SKM-1 treated with dmso at 0.1 percent for 144 hours (cell line): ENCODE data around the gene INPP5D.

Experiments
- DNase-seq: peaks from one replicate; lab custom pipeline; 2025; ENCODE audit not compliant: unreplicated experiment; lab: John Stamatoyannopoulos, UW

INPP5D gene

GRCh38 chr2:233032551-233033320 is 27.4 kb upstream of the INPP5D start, which contains the start of gene NEU2:
NEU2 (plus strand) TSS chr2:233032672; CDS start chr2:233032672, 0 bp downstream.
- no peak for DNase-seq

DNA sequence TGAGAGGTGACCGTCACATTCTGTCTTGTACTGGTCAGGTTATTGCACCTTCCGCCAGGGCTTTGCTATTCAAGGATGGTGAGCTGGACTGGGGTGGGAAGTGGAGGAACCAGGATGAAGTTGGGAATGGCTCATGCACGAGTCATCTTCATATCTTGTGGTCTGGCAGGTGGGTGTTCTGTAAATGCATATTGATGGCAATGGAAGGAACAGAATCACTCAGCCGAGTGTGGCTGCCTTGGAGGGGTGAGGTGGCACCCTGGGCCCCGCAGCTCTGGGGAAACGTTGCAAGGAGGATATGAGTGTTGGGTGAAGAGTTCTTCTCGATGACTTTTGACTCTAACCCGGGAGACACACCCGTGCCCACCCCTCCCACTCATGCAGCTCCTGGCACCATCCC is 26.5 kb upstream of the INPP5D start:
- no peak for DNase-seq

- DNase-seq, result no peak
Observed at GRCh38 chr2:233034091-233034882, 25.9 kb upstream of the INPP5D start.

GRCh38 chr2:233035426-233036161 is 24.5 kb upstream of the INPP5D start:
- DNase-seq, result no peak

GRCh38 chr2:233036162-233036838 is 23.8 kb upstream of the INPP5D start:
- DNase-seq, result no peak

DNA sequence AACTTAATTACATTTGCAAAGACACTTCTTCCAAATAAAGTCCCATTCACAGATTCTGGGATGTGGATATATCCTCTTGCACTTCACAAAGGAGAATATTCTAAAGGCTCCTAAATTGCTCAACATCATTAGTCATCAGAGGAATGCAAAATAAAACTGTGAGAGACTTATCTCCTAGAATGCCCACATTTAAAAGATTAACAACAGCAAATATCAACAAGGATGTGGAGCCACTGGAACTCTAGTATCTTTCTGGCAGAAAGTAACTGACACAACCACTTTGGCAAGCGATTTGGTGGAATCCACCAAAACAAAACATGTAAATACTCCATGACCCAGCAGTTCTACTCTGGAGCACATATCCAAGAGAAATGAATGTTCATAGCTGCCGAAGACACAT is 23.1 kb upstream of the INPP5D start:
- no peak for DNase-seq

DNA sequence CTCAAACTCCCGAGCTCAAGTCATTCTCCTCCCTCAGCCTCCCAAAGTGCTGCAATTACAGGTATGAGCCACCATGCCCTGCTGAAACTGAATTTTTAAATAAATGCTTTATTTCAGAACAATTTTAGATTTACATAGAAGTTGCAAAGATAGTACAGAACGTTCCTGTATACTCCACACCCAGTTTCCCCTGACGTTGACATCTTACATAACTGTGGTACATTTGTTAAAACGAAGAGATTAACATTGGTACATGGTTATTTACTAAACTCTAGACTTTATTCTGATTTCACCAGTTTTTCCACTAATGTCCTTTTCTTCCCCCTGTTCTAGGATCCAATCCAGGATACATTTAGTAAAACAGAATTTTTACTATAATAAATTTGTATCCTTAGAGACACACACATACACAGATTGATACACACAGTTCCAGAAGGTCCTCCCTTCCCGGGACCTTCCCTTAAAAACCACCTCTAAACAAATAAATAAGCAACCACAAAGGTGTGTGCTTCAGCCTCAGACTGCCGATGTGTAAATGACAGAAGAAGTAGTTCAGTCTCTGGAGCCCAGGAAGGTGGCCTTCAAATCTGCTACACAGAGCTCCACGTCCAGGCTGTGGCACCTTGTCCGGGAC is 20.8 kb upstream of the INPP5D start:
- DNase-seq, result no peak

- no peak for DNase-seq
Observed at GRCh38 chr2:233039846-233040530, 20.2 kb upstream of the INPP5D start.

GRCh38 chr2:233040571-233040970 is 19.6 kb upstream of the INPP5D start:
- DNase-seq, result no peak

DNA sequence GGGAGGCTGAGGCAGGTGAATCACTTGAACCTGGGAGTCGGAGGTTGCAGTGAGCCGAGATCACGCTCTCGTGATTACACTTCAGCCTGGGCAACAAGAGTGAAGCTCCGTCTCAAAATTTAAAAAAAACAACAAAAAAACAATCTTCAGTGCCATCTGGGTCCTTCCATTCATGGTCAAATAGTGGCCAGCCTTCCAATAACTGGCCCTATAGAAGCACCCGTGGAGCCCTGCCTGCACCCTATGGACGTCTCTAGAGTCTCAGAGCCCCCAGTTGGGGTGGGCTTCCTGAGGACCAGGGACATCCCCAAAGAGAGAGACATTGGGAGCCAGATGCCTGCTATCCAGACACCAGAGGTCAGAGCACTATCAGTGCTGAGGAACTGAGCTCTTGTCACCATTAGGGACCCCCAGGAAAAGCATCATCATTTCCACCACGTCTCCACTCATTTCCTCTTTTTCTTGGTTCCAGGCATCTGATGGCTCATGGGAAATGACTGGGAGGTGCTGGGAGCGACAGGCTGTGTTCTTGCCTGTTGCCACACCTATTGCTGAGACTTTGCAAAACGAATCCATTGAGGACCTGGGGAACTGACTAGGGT is 18.3 kb upstream of the INPP5D start:
- no peak for DNase-seq

GRCh38 chr2:233042549-233042948 is 17.6 kb upstream of the INPP5D start:
- no peak for DNase-seq

DNA sequence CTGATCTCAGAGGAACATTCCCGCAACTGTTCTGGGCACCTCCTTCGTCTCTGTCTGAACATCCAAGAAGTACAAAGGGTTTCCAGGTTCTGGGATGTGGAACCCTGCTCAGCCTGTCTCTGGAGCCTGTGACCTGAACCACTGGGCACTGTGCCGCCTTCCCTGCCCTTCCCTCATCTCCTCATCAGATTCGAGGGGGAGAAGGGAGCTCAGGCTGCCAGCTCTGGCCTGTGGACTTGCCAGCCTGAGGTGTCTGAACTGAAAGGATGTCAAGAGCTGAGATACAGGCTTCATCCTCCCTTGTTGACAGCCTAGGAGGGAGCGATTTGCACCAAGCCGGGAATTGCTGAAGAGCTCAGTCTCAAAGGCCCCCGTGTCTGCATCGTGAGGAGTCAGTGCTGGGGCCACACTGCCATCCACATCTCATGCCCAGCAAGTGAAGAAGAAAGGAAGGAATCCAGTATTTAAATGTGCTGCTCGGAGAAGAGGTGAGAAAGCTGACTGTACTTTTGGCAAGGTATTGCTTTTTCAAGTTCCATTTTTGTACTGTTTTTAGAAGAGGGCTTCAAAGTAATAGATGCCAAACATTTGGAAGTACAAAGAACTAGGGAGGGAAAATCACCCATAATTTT is 15.1 kb upstream of the INPP5D start:
- DNase-seq, result no peak

DNA sequence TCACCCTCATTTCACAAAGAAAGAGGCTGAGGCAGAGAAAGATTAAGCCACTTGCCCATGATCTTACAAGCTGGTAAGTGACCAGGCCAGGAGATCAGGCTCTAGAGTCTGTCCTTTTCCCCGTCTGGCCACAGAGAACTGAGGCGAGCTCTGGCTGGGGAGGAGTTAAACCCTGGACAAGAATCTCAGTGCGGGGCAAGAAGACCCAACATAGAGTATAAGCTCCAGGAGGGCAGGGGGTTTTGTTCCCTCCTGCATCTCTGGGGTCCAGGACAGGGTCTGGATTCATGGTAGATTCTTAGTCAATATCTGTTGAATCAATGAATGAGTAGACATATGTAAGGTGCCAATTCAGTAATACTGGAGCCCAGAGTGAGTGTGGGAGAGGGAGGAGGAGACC is 12.9 kb upstream of the INPP5D start:
- DNase-seq, result no peak

DNA sequence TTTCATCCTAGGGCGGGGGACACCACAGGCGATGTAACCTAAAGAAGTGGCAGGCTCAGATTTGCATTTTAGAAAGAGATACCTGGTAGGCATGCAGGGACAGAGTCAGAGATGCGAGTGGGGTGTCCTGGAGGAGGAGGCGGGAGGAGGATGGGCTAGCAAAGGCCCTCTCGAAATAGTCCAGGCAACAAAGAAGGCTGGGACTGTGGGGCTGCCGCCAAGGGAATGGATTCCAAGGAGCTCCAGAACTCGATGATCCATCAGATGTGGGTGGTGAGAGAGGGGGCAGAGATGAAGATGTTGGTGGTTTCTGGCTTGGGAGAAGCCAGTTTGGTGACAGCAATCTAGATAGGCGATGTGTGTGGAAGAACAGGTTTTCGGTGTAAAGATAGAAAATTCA is 12.5 kb upstream of the INPP5D start:
- DNase-seq, result no peak

- no peak for DNase-seq
Observed at GRCh38 chr2:233048569-233049193, 11.5 kb upstream of the INPP5D start.

- DNase-seq, result no peak
Observed at GRCh38 chr2:233049194-233049761, 10.9 kb upstream of the INPP5D start.

- DNase-seq, result no peak
Observed at GRCh38 chr2:233051241-233052149, 8.6 kb upstream of the INPP5D start.
